ENCODE data around the gene ZCCHC4.

The ZCCHC4 gene, protein sequence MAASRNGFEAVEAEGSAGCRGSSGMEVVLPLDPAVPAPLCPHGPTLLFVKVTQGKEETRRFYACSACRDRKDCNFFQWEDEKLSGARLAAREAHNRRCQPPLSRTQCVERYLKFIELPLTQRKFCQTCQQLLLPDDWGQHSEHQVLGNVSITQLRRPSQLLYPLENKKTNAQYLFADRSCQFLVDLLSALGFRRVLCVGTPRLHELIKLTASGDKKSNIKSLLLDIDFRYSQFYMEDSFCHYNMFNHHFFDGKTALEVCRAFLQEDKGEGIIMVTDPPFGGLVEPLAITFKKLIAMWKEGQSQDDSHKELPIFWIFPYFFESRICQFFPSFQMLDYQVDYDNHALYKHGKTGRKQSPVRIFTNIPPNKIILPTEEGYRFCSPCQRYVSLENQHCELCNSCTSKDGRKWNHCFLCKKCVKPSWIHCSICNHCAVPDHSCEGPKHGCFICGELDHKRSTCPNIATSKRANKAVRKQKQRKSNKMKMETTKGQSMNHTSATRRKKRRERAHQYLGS

DNA sequence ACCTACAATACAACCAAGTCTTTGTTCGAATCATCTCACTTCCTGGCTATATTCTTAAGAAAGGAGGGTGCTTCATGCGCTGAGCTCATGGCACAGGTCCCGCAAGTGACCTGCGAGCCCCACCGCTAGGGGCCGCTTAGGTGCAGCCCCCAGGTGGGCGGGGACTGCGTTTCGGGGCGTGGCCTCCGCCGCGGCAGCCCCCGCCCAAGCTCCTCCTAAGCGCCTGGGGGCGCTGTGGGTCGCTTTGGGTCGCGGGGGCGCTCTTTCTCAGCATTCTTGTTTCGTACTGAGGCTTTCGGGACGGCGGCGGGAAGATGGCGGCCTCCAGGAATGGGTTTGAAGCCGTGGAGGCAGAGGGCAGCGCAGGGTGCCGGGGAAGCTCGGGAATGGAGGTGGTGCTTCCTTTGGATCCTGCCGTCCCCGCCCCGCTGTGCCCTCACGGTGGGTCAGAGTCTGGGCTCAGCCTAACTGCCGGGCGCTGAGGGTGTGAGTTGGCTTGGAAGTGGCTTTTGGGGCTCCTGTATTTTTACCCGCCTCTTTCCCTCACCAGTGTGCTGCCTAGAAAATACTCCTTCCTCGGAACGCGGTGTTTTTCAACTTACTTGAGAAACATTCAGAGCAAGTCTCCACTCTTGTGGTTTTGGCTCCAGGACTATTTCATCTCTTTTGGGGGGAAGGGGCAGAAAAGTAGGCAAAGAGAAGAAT is at the start of gene ZCCHC4:
TSS of gene ZCCHC4 (plus strand) at position 279 of the 705 bp plus-strand sequence. CDS start at position 315, 36 bp downstream.
- TF ChIP-seq, protein P1, sequence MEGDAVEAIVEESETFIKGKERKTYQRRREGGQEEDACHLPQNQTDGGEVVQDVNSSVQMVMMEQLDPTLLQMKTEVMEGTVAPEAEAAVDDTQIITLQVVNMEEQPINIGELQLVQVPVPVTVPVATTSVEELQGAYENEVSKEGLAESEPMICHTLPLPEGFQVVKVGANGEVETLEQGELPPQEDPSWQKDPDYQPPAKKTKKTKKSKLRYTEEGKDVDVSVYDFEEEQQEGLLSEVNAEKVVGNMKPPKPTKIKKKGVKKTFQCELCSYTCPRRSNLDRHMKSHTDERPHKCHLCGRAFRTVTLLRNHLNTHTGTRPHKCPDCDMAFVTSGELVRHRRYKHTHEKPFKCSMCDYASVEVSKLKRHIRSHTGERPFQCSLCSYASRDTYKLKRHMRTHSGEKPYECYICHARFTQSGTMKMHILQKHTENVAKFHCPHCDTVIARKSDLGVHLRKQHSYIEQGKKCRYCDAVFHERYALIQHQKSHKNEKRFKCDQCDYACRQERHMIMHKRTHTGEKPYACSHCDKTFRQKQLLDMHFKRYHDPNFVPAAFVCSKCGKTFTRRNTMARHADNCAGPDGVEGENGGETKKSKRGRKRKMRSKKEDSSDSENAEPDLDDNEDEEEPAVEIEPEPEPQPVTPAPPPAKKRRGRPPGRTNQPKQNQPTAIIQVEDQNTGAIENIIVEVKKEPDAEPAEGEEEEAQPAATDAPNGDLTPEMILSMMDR (IDR thresholded peaks at IDR 0.05; ENCODE audit: low read depth, low read length), result peak; percentile 100
- DNase-seq (ENCODE audit: extremely low read depth, low read depth), result peak; percentile 76

DNA sequence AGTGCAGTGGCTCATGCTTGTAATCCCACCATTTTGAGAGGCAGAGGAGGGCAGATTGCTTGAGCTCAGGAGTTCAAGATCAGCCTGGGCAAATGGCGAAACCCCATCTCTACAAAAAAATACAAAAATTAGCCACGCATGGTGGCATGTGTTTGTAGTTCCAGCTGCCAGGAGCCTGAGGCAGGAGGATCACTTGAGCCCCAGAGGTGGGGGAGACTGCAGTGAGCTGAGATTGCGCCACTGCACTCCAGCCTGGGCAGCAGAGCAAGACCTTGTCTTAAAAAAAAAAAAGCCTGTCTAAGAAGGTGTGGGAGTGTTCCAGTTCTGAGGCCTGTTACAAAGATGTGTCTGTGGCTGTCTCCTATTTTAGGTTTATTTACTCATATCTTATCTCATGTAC is 40.7 kb upstream of the ZCCHC4 start:
- TF ChIP-seq, protein P1 (IDR thresholded peaks at IDR 0.05; ENCODE audit: low read depth, low read length), result no peak
- no peak for DNase-seq (ENCODE audit: extremely low read depth, low read depth)

DNA sequence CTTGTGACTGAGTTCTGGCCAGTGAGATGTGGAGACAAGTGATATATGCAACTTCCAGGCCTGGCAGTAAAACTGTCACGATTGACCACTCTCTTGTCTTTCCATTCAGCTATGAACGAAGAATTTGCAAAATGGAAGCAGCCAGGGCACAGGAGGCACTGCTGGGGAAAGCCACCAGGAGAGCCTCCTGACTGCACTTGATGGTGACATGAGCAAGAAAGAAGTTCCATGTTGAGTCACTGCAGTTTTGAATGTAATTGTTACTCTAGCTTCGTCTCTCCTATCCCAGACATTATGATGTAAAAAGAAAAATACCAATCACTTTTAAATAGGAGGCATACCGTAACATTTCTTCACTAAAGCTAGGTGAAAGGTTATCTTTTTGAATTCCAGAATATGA is 32.4 kb upstream of the ZCCHC4 start:
- no peak for DNase-seq (ENCODE audit: extremely low read depth, low read depth)
- TF ChIP-seq, protein P1 (IDR thresholded peaks at IDR 0.05; ENCODE audit: low read depth, low read length), result no peak

DNA sequence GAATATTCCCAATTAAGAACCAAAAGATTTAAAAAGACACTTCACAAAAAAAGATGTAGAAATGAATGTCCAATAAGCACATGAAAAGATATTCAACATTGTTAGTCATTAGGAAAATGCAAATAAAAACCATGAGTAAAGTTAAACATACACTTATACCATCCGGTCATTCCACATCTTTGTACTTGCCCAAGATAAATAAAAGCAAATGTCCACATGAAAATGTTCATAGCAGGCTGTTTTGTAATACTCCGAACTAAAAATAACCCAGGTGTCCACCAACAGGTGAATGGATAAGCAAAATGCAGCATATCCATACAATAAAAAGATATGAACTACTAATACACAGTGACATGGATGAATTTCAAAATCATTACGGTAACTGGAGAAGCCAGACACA is 28.6 kb upstream of the ZCCHC4 start:
- no peak for DNase-seq (ENCODE audit: extremely low read depth, low read depth)

DNA sequence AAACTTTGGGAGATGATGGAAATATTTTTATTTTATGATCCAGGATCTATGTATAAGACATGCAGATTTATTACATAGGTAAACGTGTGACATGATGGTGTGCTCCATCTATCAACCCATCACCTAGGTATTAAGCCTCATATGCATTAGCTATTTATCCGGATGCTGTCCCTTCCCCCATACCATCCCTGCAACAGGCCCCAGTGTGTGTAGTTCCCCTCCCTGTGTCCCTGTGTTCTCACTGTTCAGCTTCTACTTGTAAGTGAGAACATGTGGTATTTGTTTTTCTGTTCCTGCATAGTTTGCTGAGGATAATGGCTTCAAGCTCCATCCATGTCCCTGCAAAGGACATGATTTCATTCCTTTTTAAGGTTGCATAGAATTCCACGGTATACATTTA is 28.1 kb upstream of the ZCCHC4 start:
- no peak for DNase-seq (ENCODE audit: extremely low read depth, low read depth)
- TF ChIP-seq, protein P1 (IDR thresholded peaks at IDR 0.05; ENCODE audit: low read depth, low read length), result no peak

More for the DNA sequence above, 28.6 kb upstream of the ZCCHC4 start:
- TF ChIP-seq, protein P1 (IDR thresholded peaks at IDR 0.05; ENCODE audit: low read depth, low read length), result no peak

DNA sequence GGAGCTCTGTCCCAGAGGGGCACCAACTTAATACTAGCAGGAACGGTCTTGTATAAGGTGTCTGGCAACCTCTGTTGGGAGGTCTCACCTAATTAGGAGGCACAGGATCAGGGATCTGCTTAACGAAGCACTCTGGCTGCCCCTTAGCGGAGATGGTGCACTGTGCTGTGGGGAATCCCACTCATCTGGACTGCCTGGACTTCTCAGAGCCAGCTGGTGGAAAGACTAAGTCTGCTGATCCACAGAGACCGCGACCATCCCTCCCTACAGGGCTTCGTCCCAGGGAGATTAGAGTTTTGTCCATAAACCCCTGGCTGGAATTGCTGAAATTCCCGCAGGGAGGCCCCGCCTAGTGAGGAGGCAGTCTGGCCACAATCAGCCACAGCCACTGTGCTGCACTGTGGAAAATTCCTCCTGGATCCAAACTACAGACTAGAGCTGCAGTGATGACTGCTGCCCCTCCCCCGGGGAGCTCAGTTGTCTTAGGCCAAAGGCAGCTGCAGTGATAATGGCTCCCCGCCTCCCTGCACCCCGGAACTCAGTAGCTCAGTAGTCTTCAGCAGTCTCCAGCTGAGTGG is 22.0 kb upstream of the ZCCHC4 start:
- TF ChIP-seq, protein P1 (IDR thresholded peaks at IDR 0.05; ENCODE audit: low read depth, low read length), result no peak
- no peak for DNase-seq (ENCODE audit: extremely low read depth, low read depth)
